ENCODE results near the gene SLC26A9. TPM values are rescaled to one million over a fixed set of nuclear protein-coding genes. Genes with fewer than 3 reads are reported as not detected.

The SLC26A9 gene
- total and polyA plus RNA-seq, 2 donors (not counting 1 experiment from before 2014, with no cell fraction given): not detected

DNA sequence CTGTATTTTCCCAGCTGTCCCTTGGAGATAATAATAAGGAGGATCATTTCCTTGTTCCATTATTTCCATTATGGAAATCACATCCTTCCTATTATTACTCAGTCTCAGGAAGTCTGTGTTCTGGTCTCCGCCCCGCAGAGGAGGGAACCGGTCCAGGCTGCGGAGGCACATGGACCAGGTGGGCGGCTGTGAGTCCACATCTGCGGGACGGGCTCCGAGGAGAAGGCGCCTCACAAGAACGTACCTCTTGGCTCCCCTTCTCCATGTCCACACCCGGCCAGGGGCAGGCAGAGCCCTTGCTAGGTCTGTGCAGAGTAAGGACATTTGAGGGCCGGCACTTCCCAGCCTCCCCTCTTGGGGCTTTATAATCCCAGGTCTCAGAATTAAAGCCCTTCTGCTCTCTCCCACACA, 45.3 kb upstream of the SLC26A9 start:
- ChIA-PET CTCF (interaction anchor here (7.4 kb wide), 1 partner anchor 118 kb away, joined by 235 read pairs; no protein-coding TSS in a partner anchor), POLR2A (no interaction called here)
- H3K9ac ChIP-seq (ENCODE audit: low read length): no peak overlapping the region
- no peaks in the 10 kb centered on the region for H3K79me2 ChIP-seq (ENCODE audit: control insufficient read depth, insufficient read depth, low read length)
- 96% methylated on average over 8 of the region's 12 CpGs for WGBS (ENCODE audit: insufficient coverage)
- H3K27ac Mint-ChIP-seq: no peak overlapping the region
- no peak overlapping the region for H3K4me3 ChIP-seq (ENCODE audit: control extremely low read depth in 1 of 5, extremely low read depth in 1 of 5, insufficient read depth in 1 of 5, low read depth in 2 of 5, low read length in 4 of 5)
- intact Hi-C loops (cut with micrococcal nuclease): no loop called here
- no peaks in the 10 kb centered on the region for H3K9me3 Mint-ChIP-seq (ENCODE audit: insufficient read depth)
- H3K4me2 ChIP-seq (replicated peaks; ENCODE audit: low read depth, low read length, poor library complexity, severe bottlenecking): no peak overlapping the region
- no peak for DNase-seq
- peaks cover 0 to 6% (median 2%) of the 10 kb centered on the region in 4 experiments for H3K27me3 ChIP-seq (replicated peaks in 1 of 4; ENCODE audit: control extremely low read depth in 1 of 4, control insufficient read depth in 3 of 4, insufficient read depth in 4 of 4, low read length in 3 of 4)
- no peaks in the 10 kb centered on the region for H3K4me1 ChIP-seq (ENCODE audit: control insufficient read depth in 2 of 2, insufficient read depth in 2 of 2, low read length in 2 of 2)
- H3K36me3 ChIP-seq (replicated peaks in 1 of 2; ENCODE audit: control extremely low read depth in 1 of 2, control insufficient read depth in 1 of 2, extremely low read depth in 1 of 2, insufficient read depth in 2 of 2, low read length in 1 of 2): no peaks in the 10 kb centered on the region
- H2AFZ ChIP-seq (ENCODE audit: insufficient read depth, low read depth, low read length, poor library complexity, severe bottlenecking): no peak overlapping the region
- no peaks in the 10 kb centered on the region for H4K20me1 ChIP-seq (ENCODE audit: control insufficient read depth, insufficient read depth, low read length, poor library complexity, severe bottlenecking)
- TF ChIP-seq CTCF (IDR thresholded peaks at IDR 0.05): no peak
- no peak for TF ChIP-seq EZH2 (IDR thresholded peaks at IDR 0.05; ENCODE audit: borderline replicate concordance, insufficient read depth, low read depth, low read length, poor library complexity, severe bottlenecking)
- H3K27ac ChIP-seq (ENCODE audit: low read length in 2 of 2): no peak overlapping the region
- no peaks in the 10 kb centered on the region for H3K9me3 ChIP-seq (ENCODE audit: control extremely low read depth in 1 of 3, control insufficient read depth in 2 of 3, insufficient read depth in 1 of 3, low read length in 2 of 3)
- no peak overlapping the region for H3K4me3 Mint-ChIP-seq
- no peaks in the 10 kb centered on the region for H3K4me1 Mint-ChIP-seq
- ATAC-seq (ENCODE audit: low read depth): no peak
- H3K27me3 Mint-ChIP-seq: peaks cover 18% of the 10 kb centered on the region

GRCh38 chr1:205986861-205987260, 43.6 kb upstream of the SLC26A9 start:
- CTCF ChIA-PET: interaction anchor here (0.9 to 7.4 kb wide), 8 partner anchors 9 to 328 kb away, joined by 3 to 235 read pairs (median 5); no protein-coding TSS in a partner anchor
- ATAC-seq (ENCODE audit: low read depth): no peak
- intact Hi-C loops (cut with micrococcal nuclease): no loop called here

More at GRCh38 chr1:205986861-205987260, 43.6 kb upstream of the SLC26A9 start:
- Histone ChIP-seq H3K9me3 (ENCODE audit: control extremely low read depth in 1 of 3, control insufficient read depth in 2 of 3, insufficient read depth in 1 of 3, low read length in 2 of 3) (no peaks in the 10 kb centered on the region), H3K4me1 (ENCODE audit: control insufficient read depth in 2 of 2, insufficient read depth in 2 of 2, low read length in 2 of 2) (no peaks in the 10 kb centered on the region), H4K20me1 (ENCODE audit: control insufficient read depth, insufficient read depth, low read length, poor library complexity, severe bottlenecking) (no peaks in the 10 kb centered on the region), H3K79me2 (ENCODE audit: control insufficient read depth, insufficient read depth, low read length) (no peaks in the 10 kb centered on the region), H2AFZ (ENCODE audit: insufficient read depth, low read depth, low read length, poor library complexity, severe bottlenecking) (no peak overlapping the region), H3K9ac (ENCODE audit: low read length) (no peak overlapping the region), H3K27me3 (replicated peaks in 1 of 4; ENCODE audit: control extremely low read depth in 1 of 4, control insufficient read depth in 3 of 4, insufficient read depth in 4 of 4, low read length in 3 of 4) (peaks cover 0 to 6% (median 2%) of the 10 kb centered on the region in 4 experiments), H3K27ac (ENCODE audit: low read length in 2 of 2) (no peak overlapping the region), H3K36me3 (replicated peaks in 1 of 2; ENCODE audit: control extremely low read depth in 1 of 2, control insufficient read depth in 1 of 2, extremely low read depth in 1 of 2, insufficient read depth in 2 of 2, low read length in 1 of 2) (no peaks in the 10 kb centered on the region), H3K4me3 (ENCODE audit: control extremely low read depth in 1 of 5, extremely low read depth in 1 of 5, insufficient read depth in 1 of 5, low read depth in 2 of 5, low read length in 4 of 5) (no peak overlapping the region), H3K4me2 (replicated peaks; ENCODE audit: low read depth, low read length, poor library complexity, severe bottlenecking) (no peak overlapping the region)
- H3K4me3 Mint-ChIP-seq: no peak overlapping the region
- POLR2A ChIA-PET: no interaction called here
- no peak overlapping the region for H3K27ac Mint-ChIP-seq
- no peaks in the 10 kb centered on the region for H3K9me3 Mint-ChIP-seq (ENCODE audit: insufficient read depth)
- H3K4me1 Mint-ChIP-seq: no peaks in the 10 kb centered on the region
- 88% methylated on average over 1 of the region's 2 CpGs for WGBS (ENCODE audit: insufficient coverage)
- TF ChIP-seq EZH2 (IDR thresholded peaks at IDR 0.05; ENCODE audit: borderline replicate concordance, insufficient read depth, low read depth, low read length, poor library complexity, severe bottlenecking) (no peak), CTCF (IDR thresholded peaks at IDR 0.05) (no peak)
- H3K27me3 Mint-ChIP-seq: peaks cover 12% of the 10 kb centered on the region
- DNase-seq: no peak
